Heart left ventricle (tissue), 13 donors: Measurements from ENCODE around the gene LHFPL3.

Experiments
- CTCF ChIP-seq, 12 donors: fragments of 200-600 bp; sonication (generic) in 4 of 12; IDR thresholded peaks; one replicate each; pipeline versions ENCODE4 v1.5.0 to v1.8.0; 2018 to 2022; ENCODE audit warnings: antibody characterized with exemption in 12 of 12, mild to moderate bottlenecking in 5 of 12
- POLR2A ChIP-seq, 2 donors: fragments of 450-650 bp; IDR thresholded peaks; one replicate each; pipeline ENCODE4 v1.6.1; 2017; ENCODE audit warnings: antibody characterized with exemption in 2 of 2, mild to moderate bottlenecking in 2 of 2, moderate library complexity in 2 of 2
- donor health status: ischemic (EF 13 %, LVEDD 7.1; RV severe dilation, severe dysfunction).
- donor health status: DM: no; HTN: yes; CAD: no.
- donor health status: DM: no; HTN: no; CAD: no.
- donor health status: ischemic (EF 25% LVEDD 6.9; RV normal size, moderate dysfunction).
- donor health status: ischemic (EF 25% LVEDD 5.7; RV mildly dilated, moderate dysfunction).
- donor health status: ischemic (EF 35%, LVEDD 5.7; RV mildly dilated, moderate dysfunction).
- donor health status: nonischemic (EF 11% LVEDD 7.7; RV severe dilation, severe dysfunction).
- donor health status: DM: yes; HTN: yes; CAD: no.
- donor health status: PGD.
- donor health status: ischemic (EF 29% LVEDD 5.4; RV normal size, mild dysfunction).
- donor health status: nonischemic (EF 23%, LVEDD 6.1; RV moderate dilation, normal function).

GRCh38 chr7:104789780-104790179 is 461.4 kb downstream of the LHFPL3 start:
- TF ChIP-seq CTCF (IDR thresholded peaks at IDR 0.05) (no peak), POLR2A (IDR thresholded peaks at IDR 0.05) (no peak)
